CD4-positive, alpha-beta T cell treated with Interleukin-4 for 4 hours (primary cell): ENCODE measurements around the gene PRPSAP1.

ENCODE experiments used
- DNase-seq: peaks from one replicate; pipeline ENCODE4 v3.0.0-alpha.2; 2020

PRPSAP1 gene

GRCh38 chr17:76263896-76264295, 89.8 kb downstream of the PRPSAP1 start:
- DNase-seq, result no peak

- DNase-seq, result no peak
These were observed 90.9 kb downstream of the PRPSAP1 start for GRCh38 chr17:76262732-76263344.

- DNase-seq, result no peak
These were observed 92.1 kb downstream of the PRPSAP1 start for GRCh38 chr17:76261421-76262215.

- no peak for DNase-seq
These were observed 93.0 kb downstream of the PRPSAP1 start for GRCh38 chr17:76260669-76261068.

GRCh38 chr17:76260220-76260619, 93.5 kb downstream of the PRPSAP1 start:
- DNase-seq, result no peak
